ENCODE data around the gene KIF16B. TPM values are rescaled to one million over a fixed set of nuclear protein-coding genes. Genes with fewer than 3 reads are reported as not detected.
"Not testable (repeated sequence)": the region's sequence is repeated elsewhere in the genome, so short reads cannot be mapped to it uniquely, and the experiment has no call there.

The KIF16B gene
- total RNA-seq, 1 donor from 2014 or later = 9.4 TPM

- H3K4me3 Mint-ChIP-seq = no peak overlapping the region
- no peaks in the 10 kb centered on the region for H3K27me3 Mint-ChIP-seq (ENCODE audit: low read depth)
- TF ChIP-seq, protein P1, sequence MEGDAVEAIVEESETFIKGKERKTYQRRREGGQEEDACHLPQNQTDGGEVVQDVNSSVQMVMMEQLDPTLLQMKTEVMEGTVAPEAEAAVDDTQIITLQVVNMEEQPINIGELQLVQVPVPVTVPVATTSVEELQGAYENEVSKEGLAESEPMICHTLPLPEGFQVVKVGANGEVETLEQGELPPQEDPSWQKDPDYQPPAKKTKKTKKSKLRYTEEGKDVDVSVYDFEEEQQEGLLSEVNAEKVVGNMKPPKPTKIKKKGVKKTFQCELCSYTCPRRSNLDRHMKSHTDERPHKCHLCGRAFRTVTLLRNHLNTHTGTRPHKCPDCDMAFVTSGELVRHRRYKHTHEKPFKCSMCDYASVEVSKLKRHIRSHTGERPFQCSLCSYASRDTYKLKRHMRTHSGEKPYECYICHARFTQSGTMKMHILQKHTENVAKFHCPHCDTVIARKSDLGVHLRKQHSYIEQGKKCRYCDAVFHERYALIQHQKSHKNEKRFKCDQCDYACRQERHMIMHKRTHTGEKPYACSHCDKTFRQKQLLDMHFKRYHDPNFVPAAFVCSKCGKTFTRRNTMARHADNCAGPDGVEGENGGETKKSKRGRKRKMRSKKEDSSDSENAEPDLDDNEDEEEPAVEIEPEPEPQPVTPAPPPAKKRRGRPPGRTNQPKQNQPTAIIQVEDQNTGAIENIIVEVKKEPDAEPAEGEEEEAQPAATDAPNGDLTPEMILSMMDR (conservative IDR thresholded peaks at IDR 0.05) = no peak
- peaks cover 8% of the 10 kb centered on the region for H3K9me3 Mint-ChIP-seq
- no peak for DNase-seq (ENCODE audit: low read depth, low spot score)
- peaks cover 3% of the 10 kb centered on the region for H3K36me3 Mint-ChIP-seq (ENCODE audit: low read depth)
- peaks cover 7% of the 10 kb centered on the region for H3K4me1 Mint-ChIP-seq
- H3K27ac Mint-ChIP-seq (ENCODE audit: unreplicated experiment) = no peak overlapping the region
Measured at GRCh38 chr20:16230402-16230801, 342.8 kb downstream of the KIF16B start.

GRCh38 chr20:16229813-16230212 lies 343.4 kb downstream of the KIF16B start:
- peaks cover 5% of the 10 kb centered on the region for H3K4me1 Mint-ChIP-seq

DNA sequence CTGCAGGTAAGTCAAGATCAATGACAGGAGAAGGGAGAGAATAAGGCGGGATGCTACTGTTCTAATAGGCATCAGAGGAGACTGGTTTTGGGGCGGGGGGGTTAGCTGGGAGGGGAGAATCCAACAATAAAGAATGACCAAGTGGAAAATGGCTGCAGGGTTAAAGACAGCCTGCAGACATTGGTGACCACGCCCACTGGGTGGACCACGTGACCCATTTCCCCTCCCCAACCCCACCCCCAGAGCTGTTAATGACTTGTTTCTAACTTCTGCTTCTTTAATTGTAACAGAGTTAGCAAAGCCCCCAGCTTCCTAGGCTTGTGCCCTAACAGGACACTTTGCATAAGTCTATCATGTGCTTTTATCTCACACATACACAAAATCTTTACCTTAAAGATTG lies 344.5 kb downstream of the KIF16B start:
- peaks cover 6% of the 10 kb centered on the region for H3K9me3 Mint-ChIP-seq
- H3K27me3 Mint-ChIP-seq (ENCODE audit: low read depth) = no peaks in the 10 kb centered on the region
- H3K36me3 Mint-ChIP-seq (ENCODE audit: low read depth) = peaks cover 3% of the 10 kb centered on the region
- DNase-seq (ENCODE audit: low read depth, low spot score) = no peak
- peak overlapping the region; percentile 43 for H3K27ac Mint-ChIP-seq (ENCODE audit: unreplicated experiment)
- TF ChIP-seq, protein P1 (conservative IDR thresholded peaks at IDR 0.05) = no peak
- no peak overlapping the region for H3K4me3 Mint-ChIP-seq
- peaks cover 4% of the 10 kb centered on the region for H3K4me1 Mint-ChIP-seq

More at GRCh38 chr20:16229813-16230212, 343.4 kb downstream of the KIF16B start:
- DNase-seq (ENCODE audit: low read depth, low spot score) = no peak
- Mint-ChIP-seq H3K9me3 (peaks cover 8% of the 10 kb centered on the region), H3K4me3 (no peak overlapping the region), H3K36me3 (ENCODE audit: low read depth) (peaks cover 3% of the 10 kb centered on the region), H3K27me3 (ENCODE audit: low read depth) (no peaks in the 10 kb centered on the region), H3K27ac (ENCODE audit: unreplicated experiment) (no peak overlapping the region)
- TF ChIP-seq, protein P1 (conservative IDR thresholded peaks at IDR 0.05) = no peak

DNA sequence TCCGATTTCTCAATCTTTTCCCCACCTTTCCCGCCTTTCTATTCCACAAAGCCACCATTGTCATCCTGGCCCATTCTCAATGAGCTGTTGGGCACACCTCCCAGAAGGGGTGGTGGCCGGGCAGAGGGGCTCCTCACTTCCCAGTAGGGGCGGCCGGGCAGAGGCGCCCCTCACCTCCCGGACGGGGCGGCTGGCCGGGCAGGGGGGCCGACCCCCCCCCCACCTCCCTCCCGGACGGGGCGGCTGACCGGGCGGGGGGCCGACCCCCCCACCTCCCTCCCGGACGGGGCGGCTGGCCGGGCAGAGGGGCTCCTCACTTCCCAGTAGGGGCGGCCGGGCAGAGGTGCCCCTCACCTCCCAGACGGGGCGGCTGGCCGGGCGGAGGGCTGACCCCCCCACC lies 346.3 kb downstream of the KIF16B start:
- H3K36me3 Mint-ChIP-seq (ENCODE audit: low read depth); DNase-seq (ENCODE audit: low read depth, low spot score); H3K9me3 Mint-ChIP-seq; H3K27me3 Mint-ChIP-seq (ENCODE audit: low read depth); H3K27ac Mint-ChIP-seq (ENCODE audit: unreplicated experiment); H3K4me3 Mint-ChIP-seq; H3K4me1 Mint-ChIP-seq: not testable (repeated sequence)

GRCh38 chr20:16224836-16225235 lies 348.4 kb downstream of the KIF16B start:
- no peak overlapping the region for H3K27ac Mint-ChIP-seq (ENCODE audit: unreplicated experiment)
- no peaks in the 10 kb centered on the region for H3K27me3 Mint-ChIP-seq (ENCODE audit: low read depth)
- H3K36me3 Mint-ChIP-seq (ENCODE audit: low read depth) = peaks cover 3% of the 10 kb centered on the region
- H3K9me3 Mint-ChIP-seq = peaks cover 9% of the 10 kb centered on the region
- TF ChIP-seq, protein P1 (conservative IDR thresholded peaks at IDR 0.05) = no peak
- DNase-seq (ENCODE audit: low read depth, low spot score) = no peak
- H3K4me3 Mint-ChIP-seq = no peak overlapping the region
- H3K4me1 Mint-ChIP-seq = peaks cover 4% of the 10 kb centered on the region

DNA sequence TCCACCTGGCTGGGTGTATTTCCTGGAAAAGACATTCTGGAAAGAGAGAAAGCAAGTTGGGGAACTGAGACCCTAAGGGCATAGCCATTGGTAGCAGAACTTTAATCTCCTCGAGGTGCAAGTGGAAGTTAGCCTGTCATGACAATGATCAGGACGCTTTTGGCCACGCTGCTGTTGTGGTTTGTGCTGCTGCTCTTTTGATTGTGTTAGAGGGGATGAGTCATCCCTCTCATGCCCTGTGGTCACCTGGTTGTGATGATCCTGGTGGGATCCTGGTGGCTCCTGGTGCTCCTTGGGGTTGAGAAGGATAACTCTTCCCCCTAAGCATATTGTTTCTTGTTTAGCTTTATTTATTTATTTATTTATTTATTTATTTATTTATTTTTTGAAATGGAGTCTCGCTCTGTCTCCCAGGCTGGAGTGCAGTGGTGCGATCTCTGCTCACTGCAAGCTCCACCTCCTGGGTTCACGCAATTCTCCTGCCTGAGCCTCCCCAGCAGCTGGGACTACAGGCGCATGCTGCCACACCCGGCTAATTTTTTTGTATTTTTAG lies 350.3 kb downstream of the KIF16B start:
- Mint-ChIP-seq H3K27me3 (ENCODE audit: low read depth) (no peaks in the 10 kb centered on the region), H3K4me1 (peaks cover 17% of the 10 kb centered on the region), H3K9me3 (peaks cover 14% of the 10 kb centered on the region), H3K36me3 (ENCODE audit: low read depth) (no peaks in the 10 kb centered on the region), H3K4me3 (no peak overlapping the region), H3K27ac (ENCODE audit: unreplicated experiment) (no peak overlapping the region)
- TF ChIP-seq, protein P1 (conservative IDR thresholded peaks at IDR 0.05) = no peak
- no peak for DNase-seq (ENCODE audit: low read depth, low spot score)

Other genes with a start within 250 kb of the KIF16B start
- 94.7 and 95.9 TPM in 2 replicates for gene SNRPB2, start 156.6 kb upstream of the KIF16B start, total RNA-seq
- gene OTOR, start 174.9 kb upstream of the KIF16B start, total RNA-seq = not detected in 2 replicates